Measurements from ENCODE around the gene FKBP9. TPM values are rescaled to one million over a fixed set of nuclear protein-coding genes. Genes with fewer than 3 reads are reported as not detected.

FKBP9 gene
- total RNA-seq, 5 donors from 2014 or later (not counting 1 experiment from before 2014, with no cell fraction given) = 1.1 to 1.9 (median 1.6) TPM; not detected in 2

DNA sequence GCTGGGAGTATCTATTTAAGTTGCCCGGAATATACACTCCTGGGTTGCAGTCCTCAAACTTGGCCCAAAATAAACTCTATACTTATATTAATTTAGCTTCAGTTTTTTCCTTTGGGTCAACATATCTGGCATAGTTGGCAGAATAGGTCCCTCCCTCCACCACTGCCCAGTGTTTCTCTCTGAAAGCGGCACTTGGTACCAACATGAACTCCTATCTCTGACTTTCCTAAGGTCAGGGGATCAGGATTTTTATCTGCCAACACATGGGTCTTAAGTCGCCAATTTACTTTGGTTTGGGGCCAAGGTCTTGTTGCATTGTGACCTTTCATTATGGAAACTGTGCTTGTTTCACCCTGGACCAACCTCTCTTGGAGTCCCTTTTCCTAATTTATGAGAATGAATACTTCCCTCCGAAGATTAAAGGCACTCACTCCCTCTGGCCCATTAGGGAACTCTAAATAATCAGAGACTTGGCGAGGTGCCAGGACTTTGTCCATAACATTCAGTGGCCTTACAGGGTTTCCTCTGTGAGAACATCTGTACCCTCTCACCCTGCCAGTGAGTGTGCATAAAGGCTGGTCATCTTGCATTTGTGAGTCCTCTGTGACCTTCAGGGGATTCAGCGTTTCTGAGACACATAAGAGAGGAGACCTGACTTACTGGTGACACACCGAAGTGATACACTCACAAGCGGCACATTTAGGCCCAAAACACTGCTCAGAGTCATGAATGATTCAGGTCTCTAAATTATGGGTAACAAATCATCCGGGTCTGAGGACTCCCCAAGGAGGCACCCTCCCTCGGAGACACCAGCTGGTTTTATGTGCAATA, 19.7 kb upstream of the FKBP9 start:
- no peaks in the 10 kb centered on the region for H3K9me3 Mint-ChIP-seq
- 95% methylated on average over 9 of the region's 10 CpGs for WGBS (ENCODE audit: insufficient coverage)
- no peak for DNase-seq
- CTCF ChIA-PET = interaction anchor here in 1 of 2 donors (1.7 kb wide), 1 partner anchor 91 kb away, joined by 5 read pairs; no protein-coding TSS in a partner anchor
- Histone ChIP-seq H3K27ac (ENCODE audit: low read length) (no peak overlapping the region), H3K4me3 (ENCODE audit: control insufficient read depth in 1 of 2, extremely low read depth in 1 of 2, low read length in 1 of 2) (no peak overlapping the region), H3K27me3 (replicated peaks in 1 of 2; ENCODE audit: control insufficient read depth in 2 of 2, extremely low read depth in 1 of 2, insufficient read depth in 2 of 2, low read length in 1 of 2) (peaks cover 0 to 5% of the 10 kb centered on the region in 2 experiments), H3K36me3 (ENCODE audit: control insufficient read depth in 2 of 2, extremely low read depth in 1 of 2, insufficient read depth in 1 of 2, low read length in 1 of 2) (no peaks in the 10 kb centered on the region), H3K4me1 (ENCODE audit: control insufficient read depth in 1 of 2, extremely low read depth in 1 of 2, insufficient read depth in 2 of 2, low read length in 2 of 2) (peaks cover 0 to 10% of the 10 kb centered on the region in 2 experiments), H3K9me3 (no peaks in the 10 kb centered on the region)
- H3K27me3 Mint-ChIP-seq = peaks cover 0 to 2% of the 10 kb centered on the region in 2 donors
- H3K36me3 Mint-ChIP-seq = no peaks in the 10 kb centered on the region
- H3K4me1 Mint-ChIP-seq = peaks cover 10 to 17% (median 16%) of the 10 kb centered on the region in 3 donors
- ATAC-seq (replicated peaks in 1 of 4) = no peak
- no peak overlapping the region for H3K27ac Mint-ChIP-seq
- no peak overlapping the region for H3K4me3 Mint-ChIP-seq
- POLR2A ChIA-PET = no interaction called here

DNA sequence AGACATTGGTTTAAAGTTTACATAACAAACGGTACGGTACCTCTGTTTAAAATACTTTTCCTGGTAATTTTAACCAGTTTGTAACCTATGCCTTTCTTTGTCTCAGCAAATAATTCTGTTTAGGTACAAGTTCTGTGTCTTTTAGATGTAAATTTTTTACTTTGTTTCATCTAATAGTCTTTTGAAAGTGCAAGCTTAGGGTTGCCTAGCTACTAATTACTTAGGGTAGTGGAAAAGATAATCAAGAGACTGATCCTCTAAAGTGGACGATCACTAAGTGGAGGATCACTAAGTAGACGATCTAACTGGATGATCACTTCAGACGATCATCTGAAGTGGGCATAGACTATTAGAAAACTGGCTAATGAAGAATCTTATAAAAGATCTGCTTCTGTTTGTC, 16.1 kb upstream of the FKBP9 start:
- POLR2A ChIA-PET = interaction anchor here in 1 of 2 donors (0.9 kb wide), 1 partner anchor 112 kb away, joined by 4 read pairs; no protein-coding TSS in a partner anchor
- H3K4me3 ChIP-seq (ENCODE audit: control insufficient read depth in 1 of 2, extremely low read depth in 1 of 2, low read length in 1 of 2) = no peak overlapping the region
- H3K9me3 ChIP-seq = no peaks in the 10 kb centered on the region
- Mint-ChIP-seq H3K9me3 (peaks cover 0 to 3% (median 0%) of the 10 kb centered on the region in 3 donors), H3K36me3 (no peaks in the 10 kb centered on the region), H3K4me1 (peaks cover 11 to 17% (median 16%) of the 10 kb centered on the region in 3 donors), H3K27ac (no peak overlapping the region), H3K27me3 (peaks cover 0 to 3% of the 10 kb centered on the region in 2 donors), H3K4me3 (peak overlapping the region; percentile 76 to 84 (median 79))
- ATAC-seq (replicated peaks in 1 of 4) (no peak), DNase-seq (no peak)
- no CpG with 5 or more reads among the region's 5 CpGs for WGBS (ENCODE audit: insufficient coverage)
- peaks cover 0 to 14% of the 10 kb centered on the region in 2 experiments for H3K4me1 ChIP-seq (ENCODE audit: control insufficient read depth in 1 of 2, extremely low read depth in 1 of 2, insufficient read depth in 2 of 2, low read length in 2 of 2)
- H3K27me3 ChIP-seq (replicated peaks in 1 of 2; ENCODE audit: control insufficient read depth in 2 of 2, extremely low read depth in 1 of 2, insufficient read depth in 2 of 2, low read length in 1 of 2) = peaks cover 0 to 7% of the 10 kb centered on the region in 2 experiments
- CTCF ChIA-PET = interaction anchor here (0.9 to 1.5 kb wide), 5 partner anchors 36 to 167 kb away, joined by 3 to 15 read pairs (median 5); no protein-coding TSS in a partner anchor
- H3K36me3 ChIP-seq (ENCODE audit: control insufficient read depth in 2 of 2, extremely low read depth in 1 of 2, insufficient read depth in 1 of 2, low read length in 1 of 2) = no peaks in the 10 kb centered on the region
- H3K27ac ChIP-seq (ENCODE audit: low read length) = no peak overlapping the region

DNA sequence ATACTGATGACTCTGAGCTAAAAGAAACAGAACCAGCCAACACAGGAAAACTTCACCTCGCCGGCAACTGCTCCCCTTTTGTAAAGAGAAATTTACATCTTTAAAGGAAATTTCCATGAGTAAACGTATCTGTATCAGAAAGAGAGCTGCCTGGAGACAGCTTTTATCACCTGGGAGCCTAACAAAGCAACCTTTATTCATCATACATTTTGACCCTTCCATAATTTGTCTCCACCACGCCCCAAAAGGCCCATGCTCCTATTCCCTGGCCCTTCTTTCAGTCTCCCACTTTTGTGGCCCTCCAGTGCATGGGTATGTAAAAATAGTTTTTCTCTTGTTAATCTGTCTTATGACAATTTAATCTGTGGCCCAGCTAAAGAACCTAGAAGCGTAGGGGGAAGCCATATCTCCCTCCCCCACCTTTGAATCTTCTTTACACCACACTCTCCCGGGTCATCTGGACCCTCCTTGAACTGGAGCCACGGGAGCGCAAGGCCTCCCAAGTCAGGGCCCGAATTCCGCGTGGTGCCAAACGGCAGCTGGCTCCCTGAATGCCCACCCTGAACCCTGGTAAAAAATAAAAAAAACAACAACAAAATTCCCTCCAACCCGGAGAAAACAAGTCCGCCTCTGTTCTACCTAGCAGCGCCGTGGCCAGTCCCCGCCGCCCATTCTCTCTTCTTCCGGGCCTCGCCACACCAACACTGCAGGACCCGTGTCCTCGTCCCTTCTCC, 15.4 kb upstream of the FKBP9 start:
- H3K27ac ChIP-seq (ENCODE audit: low read length) = no peak overlapping the region
- ChIA-PET CTCF (interaction anchor here (0.5 to 4.6 kb wide), 10 partner anchors 29 to 166 kb away, joined by 3 to 74 read pairs (median 6); partner anchors contain the start of gene KBTBD2 (in 1 of the 2)), POLR2A (interaction anchor here in 1 of 2 donors (0.6 kb wide), 1 partner anchor 50 kb away, joined by 4 read pairs; no protein-coding TSS in a partner anchor)
- H3K27me3 ChIP-seq (replicated peaks in 1 of 2; ENCODE audit: control insufficient read depth in 2 of 2, extremely low read depth in 1 of 2, insufficient read depth in 2 of 2, low read length in 1 of 2) = peaks cover 0 to 7% of the 10 kb centered on the region in 2 experiments
- Mint-ChIP-seq H3K36me3 (no peaks in the 10 kb centered on the region), H3K4me3 (peak overlapping the region; percentile 76 to 84 (median 79)), H3K27ac (no peak overlapping the region), H3K27me3 (peaks cover 0 to 3% of the 10 kb centered on the region in 2 donors), H3K4me1 (peaks cover 11 to 17% (median 16%) of the 10 kb centered on the region in 3 donors), H3K9me3 (peaks cover 0 to 3% (median 0%) of the 10 kb centered on the region in 3 donors)
- H3K36me3 ChIP-seq (ENCODE audit: control insufficient read depth in 2 of 2, extremely low read depth in 1 of 2, insufficient read depth in 1 of 2, low read length in 1 of 2) = no peaks in the 10 kb centered on the region
- 35% methylated on average over 20 of the region's 22 CpGs for WGBS (ENCODE audit: insufficient coverage)
- no peaks in the 10 kb centered on the region for H3K9me3 ChIP-seq
- peak overlapping the region; percentile 52 to 55 for H3K4me3 ChIP-seq (ENCODE audit: control insufficient read depth in 1 of 2, extremely low read depth in 1 of 2, low read length in 1 of 2)
- ATAC-seq (replicated peaks in 1 of 4) (no peak), DNase-seq (no peak)
- H3K4me1 ChIP-seq (ENCODE audit: control insufficient read depth in 1 of 2, extremely low read depth in 1 of 2, insufficient read depth in 2 of 2, low read length in 2 of 2) = peaks cover 0 to 14% of the 10 kb centered on the region in 2 experiments

DNA sequence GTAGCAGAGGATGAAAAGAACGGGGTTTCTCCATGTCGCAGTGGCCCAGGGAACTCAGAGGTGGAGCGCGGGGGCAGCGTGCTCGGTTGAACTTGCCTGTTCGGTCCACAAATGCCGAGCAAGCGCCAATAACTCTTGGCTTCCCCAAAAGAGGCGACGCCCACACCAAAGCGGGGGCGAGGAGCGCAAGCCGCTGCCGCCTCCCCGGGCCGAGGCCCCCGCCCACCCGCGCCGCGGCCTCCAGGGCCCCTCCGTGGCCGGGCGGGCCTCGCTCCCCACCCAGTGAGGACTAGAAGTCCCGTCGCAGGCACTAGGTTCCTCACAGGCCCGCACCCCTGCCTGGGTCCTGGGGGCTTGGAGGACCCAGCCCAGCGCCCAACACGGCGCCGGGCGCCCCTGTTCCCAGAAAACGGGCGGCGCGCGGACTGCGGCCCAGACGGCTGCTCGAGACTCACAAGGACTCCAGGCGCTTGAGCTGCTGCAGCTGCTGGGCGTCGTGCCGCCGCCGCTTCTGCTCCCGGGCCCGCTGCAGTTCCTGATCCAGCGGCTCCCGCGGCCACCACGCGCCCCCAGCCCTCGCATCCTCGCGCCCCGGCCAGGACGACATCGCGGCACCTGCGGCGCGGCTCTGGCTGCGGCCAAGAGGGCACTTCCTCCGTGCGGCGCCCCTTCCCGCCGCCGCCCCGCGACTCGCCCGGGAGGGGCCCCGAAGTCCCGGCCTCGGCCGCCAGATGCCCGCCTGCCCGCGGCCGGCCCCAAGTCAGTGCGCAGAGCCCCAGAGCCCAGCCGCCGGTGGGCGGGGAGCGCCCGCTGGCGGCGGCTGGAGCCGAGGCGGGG, 14.6 kb upstream of the FKBP9 start:
- CTCF ChIA-PET = interaction anchor here (0.8 to 4.6 kb wide), 10 partner anchors 37 to 165 kb away, joined by 4 to 74 read pairs (median 6); partner anchors contain the start of gene KBTBD2 (in 1 of the 2)
- peak; percentile 21 to 78 (median 45) for DNase-seq
- H3K9me3 ChIP-seq = no peaks in the 10 kb centered on the region
- under 1% methylated on average over 89 of the region's 95 CpGs for WGBS (ENCODE audit: insufficient coverage)
- ATAC-seq (replicated peaks in 1 of 4) = peak; percentile 91 to 93 (median 93)
- Mint-ChIP-seq H3K36me3 (no peaks in the 10 kb centered on the region), H3K27me3 (peaks cover 0 to 3% of the 10 kb centered on the region in 2 donors), H3K4me3 (peak overlapping the region; percentile 76 to 84 (median 79)), H3K9me3 (peaks cover 0 to 8% (median under 1%) of the 10 kb centered on the region in 3 donors), H3K4me1 (peaks cover 11 to 17% (median 16%) of the 10 kb centered on the region in 3 donors), H3K27ac (no peak overlapping the region)
- H3K4me3 ChIP-seq (ENCODE audit: control insufficient read depth in 1 of 2, extremely low read depth in 1 of 2, low read length in 1 of 2) = peak overlapping the region; percentile 52 to 55
- H3K36me3 ChIP-seq (ENCODE audit: control insufficient read depth in 2 of 2, extremely low read depth in 1 of 2, insufficient read depth in 1 of 2, low read length in 1 of 2) = no peaks in the 10 kb centered on the region
- peaks cover 0 to 10% of the 10 kb centered on the region in 2 experiments for H3K27me3 ChIP-seq (replicated peaks in 1 of 2; ENCODE audit: control insufficient read depth in 2 of 2, extremely low read depth in 1 of 2, insufficient read depth in 2 of 2, low read length in 1 of 2)
- H3K27ac ChIP-seq (ENCODE audit: low read length) = no peak overlapping the region
- POLR2A ChIA-PET = interaction anchor here (0.6 to 1.0 kb wide), 2 partner anchors 50 to 53 kb away, joined by 4 to 5 read pairs; no protein-coding TSS in a partner anchor
- H3K4me1 ChIP-seq (ENCODE audit: control insufficient read depth in 1 of 2, extremely low read depth in 1 of 2, insufficient read depth in 2 of 2, low read length in 2 of 2) = peaks cover 0 to 14% of the 10 kb centered on the region in 2 experiments

DNA sequence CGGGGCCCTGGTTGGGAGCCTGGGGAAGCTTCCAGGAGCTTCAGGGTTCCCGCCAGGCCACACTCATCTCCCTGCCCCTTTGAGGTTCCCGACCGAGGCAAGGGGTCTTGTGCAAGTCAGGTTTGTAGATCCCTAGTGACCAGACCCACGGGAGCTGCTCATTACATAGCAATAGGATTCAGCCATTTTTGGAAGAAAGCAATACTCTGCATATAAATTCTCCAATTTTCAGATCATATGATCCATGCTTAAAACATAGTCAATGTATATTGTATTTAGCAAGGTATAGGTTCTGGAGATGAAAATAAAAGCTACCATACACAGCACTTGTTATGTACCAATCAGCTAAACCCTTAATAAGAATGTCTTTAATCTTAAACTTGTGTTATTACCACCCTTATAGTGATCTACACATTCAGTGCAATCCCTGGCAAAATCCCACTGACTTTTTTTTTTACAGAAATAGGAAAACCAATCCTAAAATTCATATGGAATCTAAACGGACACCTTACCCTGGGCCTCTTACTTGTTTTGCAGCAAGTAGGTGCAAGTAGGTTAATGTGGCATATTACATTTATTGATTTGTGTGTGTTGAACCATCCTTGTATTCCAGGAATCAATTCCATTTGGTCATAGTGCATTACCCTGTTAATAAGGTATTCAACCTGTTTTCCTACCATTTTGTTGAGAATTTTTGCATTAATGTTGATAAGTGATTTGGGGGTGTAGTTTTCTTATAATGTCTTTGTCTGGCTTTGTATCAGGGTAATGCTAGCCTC, 13.8 kb upstream of the FKBP9 start:
- ChIA-PET CTCF (interaction anchor here (0.5 to 4.6 kb wide), 12 partner anchors 38 to 192 kb away, joined by 3 to 74 read pairs (median 6); partner anchors contain the start of gene KBTBD2 (in 1 of the 2)), POLR2A (interaction anchor here in 1 of 2 donors (0.7 to 1.0 kb wide), 2 partner anchors 40 to 54 kb away, joined by 5 to 9 read pairs; no protein-coding TSS in a partner anchor)
- Mint-ChIP-seq H3K27me3 (peaks cover 4 to 7% of the 10 kb centered on the region in 2 donors), H3K27ac (no peak overlapping the region), H3K36me3 (peaks cover 6% of the 10 kb centered on the region), H3K4me1 (peaks cover 11 to 17% (median 16%) of the 10 kb centered on the region in 3 donors), H3K9me3 (peaks cover 1 to 16% (median 9%) of the 10 kb centered on the region in 3 donors), H3K4me3 (peak overlapping the region; percentile 68 to 79 (median 72))
- peaks cover 0 to 13% of the 10 kb centered on the region in 2 experiments for H3K27me3 ChIP-seq (replicated peaks in 1 of 2; ENCODE audit: control insufficient read depth in 2 of 2, extremely low read depth in 1 of 2, insufficient read depth in 2 of 2, low read length in 1 of 2)
- H3K4me3 ChIP-seq (ENCODE audit: control insufficient read depth in 1 of 2, extremely low read depth in 1 of 2, low read length in 1 of 2) = peak overlapping the region in 1 of 2 donors; percentile 55
- peaks cover 0 to 14% of the 10 kb centered on the region in 2 experiments for H3K4me1 ChIP-seq (ENCODE audit: control insufficient read depth in 1 of 2, extremely low read depth in 1 of 2, insufficient read depth in 2 of 2, low read length in 2 of 2)
- ATAC-seq (replicated peaks in 1 of 4) (no peak), DNase-seq (no peak)
- no peaks in the 10 kb centered on the region for H3K9me3 ChIP-seq
- WGBS (ENCODE audit: insufficient coverage) = 2% methylated on average over 5 of the region's 6 CpGs
- no peaks in the 10 kb centered on the region for H3K36me3 ChIP-seq (ENCODE audit: control insufficient read depth in 2 of 2, extremely low read depth in 1 of 2, insufficient read depth in 1 of 2, low read length in 1 of 2)
- H3K27ac ChIP-seq (ENCODE audit: low read length) = no peak overlapping the region

All from T-cell (primary cell).